Activated naive CD4-positive, alpha-beta T cell treated with Interleukin-2 at 50 U/mL for 16 hours (primary cell): ENCODE results near the gene SMNDC1.
"Not testable (repeated sequence)": the region's sequence is repeated elsewhere in the genome, so short reads cannot be mapped to it uniquely, and the experiment has no call there.

Source experiments
- DNase-seq: peaks from one replicate; pipeline ENCODE4 v3.0.0-alpha.2; 2020

The SMNDC1 gene

DNA sequence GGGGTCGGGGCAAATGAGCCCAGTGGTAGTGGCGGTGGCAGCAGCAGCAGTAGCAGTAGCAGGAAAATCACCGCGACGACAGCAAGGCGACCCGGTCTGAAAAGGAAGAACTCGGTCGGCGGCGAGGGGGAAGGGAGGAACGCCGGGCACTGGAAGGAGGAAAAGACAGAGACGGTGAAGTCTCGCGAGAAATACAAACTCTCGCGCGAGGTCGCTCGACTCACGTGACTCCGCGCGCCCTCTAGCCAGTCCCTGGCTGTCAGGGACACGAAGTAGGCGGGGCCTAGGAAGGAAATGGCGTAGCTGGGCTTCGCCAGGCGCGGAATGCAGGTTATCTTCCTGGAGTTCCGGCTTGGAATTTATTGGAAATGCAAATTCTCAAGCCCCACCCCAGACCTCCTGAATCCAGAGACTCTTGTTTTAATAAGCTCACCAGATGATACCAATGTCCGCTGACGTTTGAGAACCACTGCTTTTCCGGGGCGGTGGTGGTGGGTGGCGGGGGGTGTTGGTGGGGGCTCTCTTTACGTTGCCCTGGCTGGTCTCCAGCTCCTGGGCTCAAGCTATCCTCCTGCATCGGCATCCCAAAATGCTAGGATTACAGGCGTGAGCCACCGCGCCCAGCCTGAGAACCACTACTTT is at the start of gene SMNDC1:
TSS of gene SMNDC1 (minus strand) at position 141 of the 642 bp plus-strand sequence. CDS start 1,333 bp downstream, outside the sequence.
- DNase-seq: peak; percentile 97

- peak; percentile 83 for DNase-seq
These were observed 49.6 kb upstream of the SMNDC1 start for GRCh38 chr10:110354322-110354766.

GRCh38 chr10:110353244-110354119 is 48.8 kb upstream of the SMNDC1 start:
- peak; percentile 69 for DNase-seq

- no peak for DNase-seq
These were observed 48.2 kb upstream of the SMNDC1 start for GRCh38 chr10:110352930-110353243.

- no peak for DNase-seq
These were observed 46.1 kb upstream of the SMNDC1 start for GRCh38 chr10:110350812-110351211.

GRCh38 chr10:110349831-110350230 is 45.1 kb upstream of the SMNDC1 start:
- DNase-seq: no peak

GRCh38 chr10:110349386-110349785 is 44.7 kb upstream of the SMNDC1 start:
- DNase-seq: no peak

- DNase-seq: no peak
These were observed 43.6 kb upstream of the SMNDC1 start for GRCh38 chr10:110348336-110348735.

- no peak for DNase-seq
These were observed 42.2 kb upstream of the SMNDC1 start for GRCh38 chr10:110346914-110347313.

- no peak for DNase-seq
These were observed 40.6 kb upstream of the SMNDC1 start for GRCh38 chr10:110345286-110345685.

- DNase-seq: no peak
These were observed 39.9 kb upstream of the SMNDC1 start for GRCh38 chr10:110344622-110345021.

GRCh38 chr10:110343947-110344346 is 39.2 kb upstream of the SMNDC1 start:
- no peak for DNase-seq

DNA sequence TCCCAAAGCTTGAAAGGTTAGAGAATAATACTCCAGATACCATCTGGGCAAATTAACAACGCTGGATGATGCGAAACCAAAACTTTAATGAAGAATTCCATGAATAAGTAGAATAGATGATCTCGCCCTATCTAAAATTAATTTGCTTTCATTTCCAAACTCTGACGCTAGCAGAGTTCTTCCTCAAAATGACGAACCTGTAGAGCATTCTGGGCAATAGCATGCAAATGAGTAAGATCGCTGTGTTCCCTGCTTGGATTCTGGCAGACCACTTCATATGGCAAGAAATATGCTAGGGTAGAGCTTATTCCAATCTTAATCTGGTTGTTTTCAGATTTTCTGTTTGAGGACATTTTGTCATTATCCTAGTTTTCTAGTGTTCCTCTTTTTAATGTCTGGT is 36.1 kb upstream of the SMNDC1 start:
- no peak for DNase-seq

DNA sequence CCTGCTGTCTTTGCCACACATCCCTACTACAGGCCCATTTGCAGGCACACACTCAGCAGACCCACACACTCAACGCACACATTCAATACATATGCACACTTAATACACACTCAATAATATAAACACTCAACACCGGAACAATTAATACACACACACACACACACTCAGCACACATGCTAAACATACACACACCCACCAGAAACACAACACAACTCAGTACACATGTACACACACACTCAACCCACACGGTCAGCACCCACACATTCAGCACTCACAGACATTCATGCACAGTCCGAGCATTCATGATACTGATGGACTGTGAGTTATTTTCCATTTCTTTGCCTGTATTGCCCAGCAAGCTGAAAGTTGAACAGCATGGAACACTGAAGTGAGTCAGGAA is 35.4 kb upstream of the SMNDC1 start:
- no peak for DNase-seq

DNA sequence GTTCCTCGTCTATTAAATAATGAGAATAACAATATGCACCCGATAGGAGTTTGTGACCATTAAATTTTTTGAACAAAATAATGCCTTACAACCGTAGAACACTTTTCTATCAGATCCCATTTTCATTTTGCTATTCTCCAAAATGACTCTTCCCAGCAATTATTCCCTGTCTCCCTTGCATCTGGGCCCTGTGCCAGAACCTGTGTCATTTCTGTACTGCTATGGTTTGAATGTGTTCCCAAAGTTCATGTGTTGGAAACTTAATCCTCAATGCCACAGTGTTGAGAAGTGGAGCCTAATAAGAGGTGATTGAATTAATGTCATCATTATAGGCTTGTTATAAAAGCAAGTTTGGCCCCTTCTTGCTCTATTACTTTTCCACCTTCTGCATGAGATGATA is 33.2 kb upstream of the SMNDC1 start:
- no peak for DNase-seq

DNA sequence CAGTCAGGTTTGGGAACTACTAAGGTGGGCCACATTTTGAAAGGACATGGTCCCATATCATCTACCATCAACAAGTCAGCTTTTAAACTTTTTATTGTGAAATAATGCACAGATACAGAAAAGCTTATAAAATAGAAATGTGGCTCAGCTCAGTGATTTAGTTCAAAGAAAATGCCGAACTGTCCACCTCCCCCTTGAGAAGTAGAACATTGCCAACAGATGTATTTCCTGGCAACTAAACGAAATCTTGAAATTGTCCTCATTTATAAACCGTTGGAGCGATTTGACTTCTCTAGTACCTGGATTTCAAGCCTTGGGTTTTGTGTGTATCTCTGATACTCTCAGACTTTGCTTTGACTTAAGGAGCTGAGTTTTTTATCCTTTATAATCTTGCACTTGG is 32.7 kb upstream of the SMNDC1 start:
- no peak for DNase-seq

GRCh38 chr10:110336111-110336721 is 31.5 kb upstream of the SMNDC1 start:
- no peak for DNase-seq

DNA sequence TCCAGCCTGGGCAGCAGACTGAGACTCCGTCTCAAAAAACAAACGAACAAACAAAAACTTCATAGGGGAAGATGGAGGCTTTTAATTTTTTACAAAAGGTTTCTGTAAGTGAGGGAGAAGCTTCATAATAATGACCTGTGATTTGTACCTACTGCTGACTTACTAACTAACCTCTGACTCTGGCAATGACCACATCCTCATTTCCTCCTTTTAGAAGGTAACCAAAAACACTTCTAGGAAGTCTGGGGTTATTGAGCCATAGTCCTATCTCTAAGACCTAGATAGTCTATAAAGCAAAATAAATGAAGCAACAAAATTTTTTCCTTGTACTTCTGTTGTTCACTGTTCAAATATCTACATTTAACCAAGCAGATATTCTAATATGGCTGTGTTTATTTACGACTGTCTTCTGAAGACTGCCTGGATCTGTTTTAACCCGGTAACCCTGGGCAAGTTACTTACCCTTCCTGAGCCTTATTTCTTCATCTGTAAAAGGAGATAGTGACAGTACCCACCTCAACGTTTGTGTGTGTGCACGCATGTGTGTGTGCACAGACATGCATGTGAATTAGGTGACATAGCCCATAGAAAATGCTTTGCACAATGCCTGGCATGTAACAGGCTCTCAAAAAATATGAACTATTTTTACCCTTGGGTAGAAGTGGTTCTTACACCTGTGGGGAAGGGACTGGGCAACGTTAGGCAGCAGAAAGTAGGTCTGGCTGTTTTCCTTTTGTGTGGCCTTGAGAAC is 30.8 kb upstream of the SMNDC1 start:
- DNase-seq: no peak

GRCh38 chr10:110334061-110334656 is 29.4 kb upstream of the SMNDC1 start:
- DNase-seq: no peak

DNA sequence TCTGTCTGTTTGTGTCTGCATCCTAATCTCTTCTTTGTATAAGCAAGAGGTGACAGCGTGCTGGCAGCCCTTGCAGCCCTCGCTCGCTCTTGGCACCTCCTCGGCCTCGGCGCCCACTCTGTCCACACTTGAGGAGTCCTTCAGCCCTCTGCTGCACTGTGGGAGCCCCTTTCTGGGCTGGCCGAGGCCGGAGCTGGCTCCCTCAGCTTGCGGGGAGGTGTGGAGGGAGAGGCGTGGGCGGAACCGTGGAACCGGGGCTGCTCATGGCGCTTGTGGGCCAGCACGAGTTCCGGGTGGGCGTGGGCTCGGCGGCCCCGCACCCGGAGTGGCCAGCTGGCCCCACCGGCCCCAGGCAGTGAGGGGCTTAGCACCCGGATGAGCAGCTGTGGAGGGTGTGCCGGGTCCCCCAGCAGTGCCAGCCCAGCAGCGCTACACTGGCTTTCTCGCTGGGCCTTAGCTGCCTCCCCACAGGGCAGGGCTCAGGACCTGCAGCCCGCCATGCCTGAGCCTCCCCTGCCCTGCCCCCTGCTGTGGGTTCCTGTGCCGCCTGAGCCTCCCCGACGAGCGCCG is 26.6 kb upstream of the SMNDC1 start:
- not testable (repeated sequence) for DNase-seq

DNA sequence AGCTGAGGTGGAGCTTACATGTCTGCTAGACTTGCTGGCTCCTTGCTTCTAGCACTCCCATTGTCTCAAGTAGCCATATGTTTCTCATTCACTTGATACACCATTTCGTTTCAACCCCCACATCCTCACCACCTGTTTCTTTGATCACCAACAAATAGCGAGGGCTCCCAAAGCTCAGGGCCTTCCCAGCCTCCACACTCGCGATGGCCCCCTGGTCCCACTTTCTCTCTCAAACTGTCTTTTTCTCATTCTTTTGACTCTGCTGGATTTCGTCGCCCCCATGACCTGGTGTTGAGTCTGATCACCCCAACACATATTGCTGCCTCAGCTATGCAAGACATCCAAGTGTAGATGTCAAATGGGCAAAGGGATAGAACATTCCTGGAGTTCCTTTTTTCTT is 26.0 kb upstream of the SMNDC1 start:
- DNase-seq: no peak

GRCh38 chr10:110327262-110327914 is 22.7 kb upstream of the SMNDC1 start:
- no peak for DNase-seq
